H1 (cell line): ENCODE data around the gene ZC3H7B. TPM values are rescaled to one million over a fixed set of nuclear protein-coding genes. Genes with fewer than 3 reads are reported as not detected.

ENCODE experiments used
- RNF2 ChIP-seq: fragments of 200-900, 300-1000 bp; sonication (generic); IDR thresholded peaks from 2 replicates; pipeline ENCODE4 v1.7.1; 2016; ENCODE audit warnings: borderline replicate concordance, low read depth, mild to moderate bottlenecking, antibody characterized with exemption, low read length; ENCODE audit not compliant: poor library complexity, severe bottlenecking; ENCODE audit errors: missing control alignments
- RXRA ChIP-seq: IDR thresholded peaks from 2 replicates; pipeline ENCODE4 v1.6.1; 2011; ENCODE audit warnings: low read depth, mild to moderate bottlenecking, low read length, moderate library complexity; ENCODE audit not compliant: insufficient read depth
- polyA plus RNA-seq, 7 experiments: library from polyadenylated mRNA; depleted of rRNA in 3 of 7; stranded (reverse) in 5 of 7; unstranded in 2 of 7; fragments of >200 nt in 5 of 7; fragments of 200-250 nt in 2 of 7; gene quantifications; 1 replicate in 5 of 7; 2 replicates in 1 of 7; 4 replicates in 1 of 7; pipeline versions ENCODE4 v1.2.1 to v1.2.3, GENCODE V29; 2011 to 2013; ENCODE audit warnings: missing spikeins in 2 of 7, mixed read lengths in 2 of 7
- total RNA-seq: library from RNA; stranded (reverse); fragmentation: NEBNext Ultra II Directional; extraction: Animal tissue kit (Norgen Biotek cat#: 25700); gene quantifications from 2 replicates; pipeline ENCODE4 v1.2.1, GENCODE V29; 2021
- TF ChIP-seq, protein P1 (sequence below): fragments of 300-600 bp; sonication (generic); IDR thresholded peaks from 2 replicates; pipeline ENCODE4 v1.7.1; 2012; ENCODE audit warnings: low read length, moderate library complexity, mild to moderate bottlenecking, inconsistent platforms; ENCODE audit not compliant: insufficient replicate concordance

Gene ZC3H7B
- total and polyA plus RNA-seq, 2 of the 8 experiments (the other 6 are each of a cell fraction or from before 2014, with no cell fraction given), result 35.5 to 78.6 TPM

DNA sequence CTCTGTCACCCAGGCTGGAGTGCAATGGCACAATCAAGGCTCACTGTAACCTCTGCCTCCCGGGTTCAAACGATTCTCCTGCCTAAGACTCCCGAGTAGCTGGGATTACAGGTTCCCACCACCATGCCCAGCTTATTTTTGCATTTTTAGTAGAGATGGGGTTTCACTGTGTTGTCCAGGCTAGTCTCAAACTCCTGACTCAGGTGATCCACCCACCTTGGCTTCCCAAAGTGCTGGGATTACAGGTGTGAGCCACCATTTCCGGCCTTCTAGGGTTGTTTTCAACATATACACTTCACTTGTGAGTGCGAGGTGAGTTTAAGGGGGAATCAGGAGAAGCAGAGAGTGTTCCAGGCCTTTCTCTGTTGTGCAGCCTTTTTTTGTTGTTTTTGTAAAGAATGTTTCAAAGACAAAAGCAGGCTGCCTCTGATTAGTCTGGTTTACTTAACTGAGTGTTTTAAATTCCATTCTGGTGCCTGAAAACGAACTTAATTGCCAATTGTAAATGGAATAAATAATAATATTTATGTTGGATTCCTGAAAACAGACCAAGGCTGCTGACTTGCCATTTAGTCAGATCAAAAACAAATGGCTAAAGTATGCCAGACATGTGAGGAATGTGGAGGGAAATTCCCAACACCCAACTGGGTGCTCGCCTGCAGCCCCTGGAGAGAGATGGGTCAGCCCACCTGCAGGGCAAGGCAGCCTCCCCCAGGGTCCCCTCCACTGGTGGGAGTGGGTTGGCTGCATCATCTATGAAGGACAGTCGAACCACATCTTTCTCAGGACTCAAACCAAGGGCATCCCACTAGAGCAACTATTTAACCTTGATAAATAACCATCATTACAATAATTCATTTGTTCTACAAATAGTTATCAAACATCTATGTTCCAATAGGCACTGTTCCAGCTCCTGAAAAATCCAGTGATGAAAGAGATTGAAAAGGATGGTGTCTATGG lies 10.8 kb upstream of the ZC3H7B start (continued):
- TF ChIP-seq, protein P1, sequence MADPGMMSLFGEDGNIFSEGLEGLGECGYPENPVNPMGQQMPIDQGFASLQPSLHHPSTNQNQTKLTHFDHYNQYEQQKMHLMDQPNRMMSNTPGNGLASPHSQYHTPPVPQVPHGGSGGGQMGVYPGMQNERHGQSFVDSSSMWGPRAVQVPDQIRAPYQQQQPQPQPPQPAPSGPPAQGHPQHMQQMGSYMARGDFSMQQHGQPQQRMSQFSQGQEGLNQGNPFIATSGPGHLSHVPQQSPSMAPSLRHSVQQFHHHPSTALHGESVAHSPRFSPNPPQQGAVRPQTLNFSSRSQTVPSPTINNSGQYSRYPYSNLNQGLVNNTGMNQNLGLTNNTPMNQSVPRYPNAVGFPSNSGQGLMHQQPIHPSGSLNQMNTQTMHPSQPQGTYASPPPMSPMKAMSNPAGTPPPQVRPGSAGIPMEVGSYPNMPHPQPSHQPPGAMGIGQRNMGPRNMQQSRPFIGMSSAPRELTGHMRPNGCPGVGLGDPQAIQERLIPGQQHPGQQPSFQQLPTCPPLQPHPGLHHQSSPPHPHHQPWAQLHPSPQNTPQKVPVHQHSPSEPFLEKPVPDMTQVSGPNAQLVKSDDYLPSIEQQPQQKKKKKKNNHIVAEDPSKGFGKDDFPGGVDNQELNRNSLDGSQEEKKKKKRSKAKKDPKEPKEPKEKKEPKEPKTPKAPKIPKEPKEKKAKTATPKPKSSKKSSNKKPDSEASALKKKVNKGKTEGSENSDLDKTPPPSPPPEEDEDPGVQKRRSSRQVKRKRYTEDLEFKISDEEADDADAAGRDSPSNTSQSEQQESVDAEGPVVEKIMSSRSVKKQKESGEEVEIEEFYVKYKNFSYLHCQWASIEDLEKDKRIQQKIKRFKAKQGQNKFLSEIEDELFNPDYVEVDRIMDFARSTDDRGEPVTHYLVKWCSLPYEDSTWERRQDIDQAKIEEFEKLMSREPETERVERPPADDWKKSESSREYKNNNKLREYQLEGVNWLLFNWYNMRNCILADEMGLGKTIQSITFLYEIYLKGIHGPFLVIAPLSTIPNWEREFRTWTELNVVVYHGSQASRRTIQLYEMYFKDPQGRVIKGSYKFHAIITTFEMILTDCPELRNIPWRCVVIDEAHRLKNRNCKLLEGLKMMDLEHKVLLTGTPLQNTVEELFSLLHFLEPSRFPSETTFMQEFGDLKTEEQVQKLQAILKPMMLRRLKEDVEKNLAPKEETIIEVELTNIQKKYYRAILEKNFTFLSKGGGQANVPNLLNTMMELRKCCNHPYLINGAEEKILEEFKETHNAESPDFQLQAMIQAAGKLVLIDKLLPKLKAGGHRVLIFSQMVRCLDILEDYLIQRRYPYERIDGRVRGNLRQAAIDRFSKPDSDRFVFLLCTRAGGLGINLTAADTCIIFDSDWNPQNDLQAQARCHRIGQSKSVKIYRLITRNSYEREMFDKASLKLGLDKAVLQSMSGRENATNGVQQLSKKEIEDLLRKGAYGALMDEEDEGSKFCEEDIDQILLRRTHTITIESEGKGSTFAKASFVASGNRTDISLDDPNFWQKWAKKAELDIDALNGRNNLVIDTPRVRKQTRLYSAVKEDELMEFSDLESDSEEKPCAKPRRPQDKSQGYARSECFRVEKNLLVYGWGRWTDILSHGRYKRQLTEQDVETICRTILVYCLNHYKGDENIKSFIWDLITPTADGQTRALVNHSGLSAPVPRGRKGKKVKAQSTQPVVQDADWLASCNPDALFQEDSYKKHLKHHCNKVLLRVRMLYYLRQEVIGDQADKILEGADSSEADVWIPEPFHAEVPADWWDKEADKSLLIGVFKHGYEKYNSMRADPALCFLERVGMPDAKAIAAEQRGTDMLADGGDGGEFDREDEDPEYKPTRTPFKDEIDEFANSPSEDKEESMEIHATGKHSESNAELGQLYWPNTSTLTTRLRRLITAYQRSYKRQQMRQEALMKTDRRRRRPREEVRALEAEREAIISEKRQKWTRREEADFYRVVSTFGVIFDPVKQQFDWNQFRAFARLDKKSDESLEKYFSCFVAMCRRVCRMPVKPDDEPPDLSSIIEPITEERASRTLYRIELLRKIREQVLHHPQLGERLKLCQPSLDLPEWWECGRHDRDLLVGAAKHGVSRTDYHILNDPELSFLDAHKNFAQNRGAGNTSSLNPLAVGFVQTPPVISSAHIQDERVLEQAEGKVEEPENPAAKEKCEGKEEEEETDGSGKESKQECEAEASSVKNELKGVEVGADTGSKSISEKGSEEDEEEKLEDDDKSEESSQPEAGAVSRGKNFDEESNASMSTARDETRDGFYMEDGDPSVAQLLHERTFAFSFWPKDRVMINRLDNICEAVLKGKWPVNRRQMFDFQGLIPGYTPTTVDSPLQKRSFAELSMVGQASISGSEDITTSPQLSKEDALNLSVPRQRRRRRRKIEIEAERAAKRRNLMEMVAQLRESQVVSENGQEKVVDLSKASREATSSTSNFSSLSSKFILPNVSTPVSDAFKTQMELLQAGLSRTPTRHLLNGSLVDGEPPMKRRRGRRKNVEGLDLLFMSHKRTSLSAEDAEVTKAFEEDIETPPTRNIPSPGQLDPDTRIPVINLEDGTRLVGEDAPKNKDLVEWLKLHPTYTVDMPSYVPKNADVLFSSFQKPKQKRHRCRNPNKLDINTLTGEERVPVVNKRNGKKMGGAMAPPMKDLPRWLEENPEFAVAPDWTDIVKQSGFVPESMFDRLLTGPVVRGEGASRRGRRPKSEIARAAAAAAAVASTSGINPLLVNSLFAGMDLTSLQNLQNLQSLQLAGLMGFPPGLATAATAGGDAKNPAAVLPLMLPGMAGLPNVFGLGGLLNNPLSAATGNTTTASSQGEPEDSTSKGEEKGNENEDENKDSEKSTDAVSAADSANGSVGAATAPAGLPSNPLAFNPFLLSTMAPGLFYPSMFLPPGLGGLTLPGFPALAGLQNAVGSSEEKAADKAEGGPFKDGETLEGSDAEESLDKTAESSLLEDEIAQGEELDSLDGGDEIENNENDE, result no peak
- TF ChIP-seq RXRA (0 out of 2 replicates have a peak, but pooled peaks have one; percentile 77), RNF2 (no peak)
